A549 (cell line): ENCODE measurements around the gene AUTS2. TPM values are rescaled to one million over a fixed set of nuclear protein-coding genes. Genes with fewer than 3 reads are reported as not detected.

Source experiments
- ATAC-seq, 2 experiments: fragments of 200-7000 bp in 1 of 2; fragments of >200 bp in 1 of 2; cut with Nextera tagmentation in 1 of 2; cut with Tn5 transposase in 1 of 2; 3 replicates each; pipeline versions ENCODE4 v1.8.0 to v1.9.1; 2018 to 2020; ENCODE audit warnings: mild to moderate bottlenecking in 1 of 2, moderate library complexity in 1 of 2
- CTCF ChIA-PET: fragments of 300-600 bp; sonication (Branson Sonifier 250); formaldehyde crosslinking; extraction: SDS; loops from one replicate; lab custom pipeline; 2021; ENCODE audit warnings: antibody characterized with exemption, inconsistent platforms; lab: Yijun Ruan, JAX
- POLR2A ChIA-PET: fragments of 350-600 bp; formaldehyde crosslinking; extraction: SDS; loops from one replicate; lab custom pipeline; 2021; ENCODE audit warnings: antibody characterized with exemption, inconsistent platforms; lab: Yijun Ruan, JAX
- DNase-seq, 2 experiments: peaks; one replicate each; pipeline versions ENCODE4 v3.0.0 to v3.0.0-alpha.2; 2011 to 2016; ENCODE audit warnings: low read depth in 1 of 2, low spot score in 1 of 2
- FAIRE-seq: peaks from 2 replicates; lab custom pipeline; 2011; peaks lifted over from hg19 to GRCh38; lab: Jason Lieb, UNC
- H3K27ac ChIP-seq, 2 experiments: fragments of >200 bp; sonication (Bioruptor Twin); formaldehyde crosslinking; 3 replicates each; pipeline ENCODE4 v1.5.1; 2016 to 2017
- H3K4me1 ChIP-seq: fragments of >200 bp; sonication (Bioruptor Twin); formaldehyde crosslinking; 3 replicates; pipeline ENCODE4 v1.6.1; 2016
- H3K4me2 ChIP-seq: fragments of >200 bp; sonication (Bioruptor Twin); formaldehyde crosslinking; 3 replicates; pipeline ENCODE4 v1.6.1; 2016
- H3K4me3 ChIP-seq: fragments of >200 bp; sonication (Bioruptor Twin); formaldehyde crosslinking; 3 replicates; pipeline ENCODE4 v1.5.1; 2016
- H3K9me3 ChIP-seq: fragments of >200 bp; sonication (Bioruptor Twin); formaldehyde crosslinking; 3 replicates; pipeline ENCODE4 v1.6.1; 2016
- BHLHE40 ChIP-seq: IDR thresholded peaks from 2 replicates; pipeline ENCODE4 v1.6.1; 2012; ENCODE audit warnings: low read depth, low read length, inconsistent platforms
- CBX2 ChIP-seq: fragments of 200-600 bp; sonication (generic); IDR thresholded peaks from 2 replicates; pipeline ENCODE4 v1.6.1; 2016; ENCODE audit warnings: low read depth, mild to moderate bottlenecking, borderline replicate concordance
- CEBPB ChIP-seq, 2 experiments: fragments of >200 bp in 1 of 2; sonication (Bioruptor Twin) in 1 of 2; formaldehyde crosslinking in 1 of 2; IDR thresholded peaks; 2 replicates each; pipeline ENCODE4 v1.6.1; 2012 to 2016
- CHD2 ChIP-seq: fragments of 150-350 bp; IDR thresholded peaks from 2 replicates; pipeline ENCODE4 v1.6.1; 2014; ENCODE audit warnings: low read length; ENCODE audit not compliant: partially characterized antibody
- CTCF ChIP-seq: fragments of >200 bp; sonication (Bioruptor Twin); formaldehyde crosslinking; IDR thresholded peaks from 3 replicates; pipeline ENCODE4 v1.5.1; 2016
- E2F6 ChIP-seq: IDR thresholded peaks from 2 replicates; pipeline ENCODE4 v1.6.1; 2012; ENCODE audit warnings: low read depth, borderline replicate concordance
- EHF ChIP-seq: fragments of 250-450 bp; sonication (Bioruptor Pico); IDR thresholded peaks from 2 replicates; pipeline ENCODE4 v1.5.0; 2020; ENCODE audit warnings: mild to moderate bottlenecking
- EHMT2 ChIP-seq: fragments of 200-600 bp; sonication (generic); IDR thresholded peaks from 2 replicates; pipeline ENCODE4 v1.6.1; 2016; ENCODE audit warnings: antibody characterized with exemption, low read depth, mild to moderate bottlenecking, moderate library complexity
- ELK1 ChIP-seq: fragments of 150-350 bp; IDR thresholded peaks from 2 replicates; pipeline ENCODE4 v1.6.1; 2014; ENCODE audit warnings: low read depth, mild to moderate bottlenecking, low read length
- ESRRA ChIP-seq: fragments of 150-350 bp; IDR thresholded peaks from 2 replicates; pipeline ENCODE4 v1.6.1; 2014; ENCODE audit warnings: mild to moderate bottlenecking, low read length, borderline replicate concordance
- FOSB ChIP-seq: fragments of 250-450 bp; sonication (Bioruptor Pico); IDR thresholded peaks from 2 replicates; pipeline ENCODE4 v1.5.0; 2020; ENCODE audit warnings: mild to moderate bottlenecking, moderate library complexity
- FOSL2 ChIP-seq, 2 experiments: fragments of 450-650 bp in 1 of 2; fragments of >200 bp in 1 of 2; sonication (Bioruptor Twin) in 1 of 2; formaldehyde crosslinking; IDR thresholded peaks; 2 replicates each; pipeline versions ENCODE4 v1.5.0 to v1.6.1; 2016 to 2020; ENCODE audit warnings: mild to moderate bottlenecking in 1 of 2, moderate library complexity in 1 of 2
- HMGXB4 ChIP-seq: fragments of 250-450 bp; sonication (Bioruptor Pico); IDR thresholded peaks from 2 replicates; pipeline ENCODE4 v1.5.0; 2021; ENCODE audit warnings: mild to moderate bottlenecking, moderate library complexity, borderline replicate concordance
- HOXB13 ChIP-seq: fragments of 250-450 bp; sonication (Bioruptor Pico); IDR thresholded peaks from 2 replicates; pipeline ENCODE4 v1.5.0; 2020; ENCODE audit warnings: low read depth, mild to moderate bottlenecking, moderate library complexity
- JUN ChIP-seq, 2 experiments: fragments of >200 bp; sonication (Bioruptor Twin); formaldehyde crosslinking; IDR thresholded peaks; 2 replicates in 1 of 2; 3 replicates in 1 of 2; pipeline ENCODE4 v1.6.1; 2016 to 2017
- JUNB ChIP-seq: fragments of >200 bp; sonication (Bioruptor Twin); formaldehyde crosslinking; IDR thresholded peaks from 2 replicates; pipeline ENCODE4 v1.6.1; 2016
- KDM5A ChIP-seq: fragments of 200-600 bp; sonication (generic); IDR thresholded peaks from 2 replicates; pipeline ENCODE4 v1.6.1; 2016; ENCODE audit warnings: antibody characterized with exemption, mild to moderate bottlenecking
- PHF8 ChIP-seq: fragments of 200-600 bp; sonication (generic); IDR thresholded peaks from 2 replicates; pipeline ENCODE4 v1.6.1; 2016; ENCODE audit warnings: low read depth, mild to moderate bottlenecking, antibody characterized with exemption, moderate library complexity, borderline replicate concordance
- RARB ChIP-seq: fragments of 250-450 bp; sonication (Bioruptor Pico); IDR thresholded peaks from 2 replicates; pipeline ENCODE4 v1.8.0; 2021; ENCODE audit warnings: mild to moderate bottlenecking, moderate library complexity
- REST ChIP-seq: fragments of 200-600 bp; sonication (generic); IDR thresholded peaks from 2 replicates; pipeline ENCODE4 v1.6.1; 2016; ENCODE audit warnings: antibody characterized with exemption, mild to moderate bottlenecking, moderate library complexity
- SREBF2 ChIP-seq: fragments of 450-650 bp; IDR thresholded peaks from 2 replicates; pipeline ENCODE4 v1.6.1; 2014; ENCODE audit warnings: mild to moderate bottlenecking, moderate library complexity
- TFCP2L1 ChIP-seq: fragments of 250-450 bp; sonication (Bioruptor Pico); IDR thresholded peaks from 2 replicates; pipeline ENCODE4 v1.5.0; 2021; ENCODE audit warnings: mild to moderate bottlenecking
- ZFP36 ChIP-seq: fragments of 450-650 bp; IDR thresholded peaks from 2 replicates; pipeline ENCODE4 v1.6.1; 2014; ENCODE audit warnings: borderline replicate concordance; ENCODE audit not compliant: partially characterized antibody
- ZSCAN20 ChIP-seq: fragments of 250-450 bp; sonication (Bioruptor Pico); IDR thresholded peaks from 2 replicates; pipeline ENCODE4 v1.8.0; 2022; ENCODE audit warnings: mild to moderate bottlenecking, moderate library complexity
- WGBS: methylation state at CpG from one replicate; pipeline ENCODE4 v1.1.6; 2017; ENCODE audit errors: missing lambda C conversion rate; 5-methylcytosine and 5-hydroxymethylcytosine counted together
- polyA plus RNA-seq, 4 experiments: library from polyadenylated mRNA; depleted of rRNA in 3 of 4; stranded (reverse); fragments of >200 nt; fragmentation: RNase III in 1 of 4; extraction: RNeasy Plus Mini Kit Qiagen cat#74134 plus additional on column Dnase treatment in 1 of 4; gene quantifications; 2 replicates in 3 of 4; 3 replicates in 1 of 4; pipeline ENCODE4 v1.2.3, GENCODE V29; 2011 to 2017

Gene AUTS2
- polyA plus RNA-seq, 2 of the 4 experiments (the other 2 are of a cell fraction): 1.6 to 3.6 TPM

- Histone ChIP-seq H3K4me3 (no peak overlapping the region), H3K27ac (peak overlapping the region in 1 of 2 experiments; percentile 82; a peak in 1 of 6 replicates), H3K9me3 (no peaks in the 10 kb centered on the region), H3K4me2 (no peak overlapping the region), H3K4me1 (peaks cover 22% of the 10 kb centered on the region)
- no peak for TF ChIP-seq HOXB13 (CRISPR knock-in tag)
- no peak for TF ChIP-seq JUN (IDR thresholded peaks at IDR 0.05)
- TF ChIP-seq SREBF2: no peak
- no peak for TF ChIP-seq EHMT2
- no peak for TF ChIP-seq CHD2
- TF ChIP-seq CBX2: no peak
- no peak for TF ChIP-seq BHLHE40
- no peak for TF ChIP-seq ESRRA
- TF ChIP-seq RARB (CRISPR knock-in tag): no peak
- TF ChIP-seq ZSCAN20 (CRISPR knock-in tag): no peak
- no peak for TF ChIP-seq EHF
- CTCF ChIA-PET: no interaction called here
- POLR2A ChIA-PET: no interaction called here
- DNase-seq (no peak), ATAC-seq (no peak), FAIRE-seq (no peak)
- WGBS: 37% methylated on average over 4 of the region's 4 CpGs
Observed at GRCh38 chr7:70570029-70570428, 971.8 kb downstream of the AUTS2 start.

GRCh38 chr7:70570961-70571360, 972.7 kb downstream of the AUTS2 start:
- FAIRE-seq (no peak), ATAC-seq (no peak), DNase-seq (no peak)
- peaks cover 27% of the 10 kb centered on the region for H3K4me1 ChIP-seq
- no peak for TF ChIP-seq BHLHE40
- H3K27ac ChIP-seq: peak overlapping the region in 1 of 2 experiments; percentile 82; a peak in 3 of 6 replicates
- POLR2A ChIA-PET: no interaction called here
- H3K4me3 ChIP-seq: no peak overlapping the region
- H3K4me2 ChIP-seq: peak overlapping the region; percentile 68
- CTCF ChIA-PET: interaction anchor here (0.6 to 1.4 kb wide), 2 partner anchors 8 to 25 kb away, joined by 3 read pairs; no protein-coding TSS in a partner anchor
- WGBS: 11% methylated on average over 3 of the region's 3 CpGs
- no peaks in the 10 kb centered on the region for H3K9me3 ChIP-seq

GRCh38 chr7:70571403-70571934, 973.2 kb downstream of the AUTS2 start:
- H3K4me3 ChIP-seq: no peak overlapping the region
- TF ChIP-seq KDM5A: no peak
- no peak for TF ChIP-seq E2F6
- TF ChIP-seq FOSB (CRISPR knock-in tag): no peak
- no peak for TF ChIP-seq PHF8
- no peak for TF ChIP-seq HMGXB4
- no peak for TF ChIP-seq CEBPB (IDR thresholded peaks at IDR 0.05)
- peak; percentile 50; the same call in 1 of the 2 replicates for TF ChIP-seq FOSL2 (IDR thresholded peaks at IDR 0.05)
- peak; percentile 81 for TF ChIP-seq FOSL2 (CRISPR knock-in tag; IDR thresholded peaks at IDR 0.05)
- TF ChIP-seq JUNB: 0 out of 2 replicates have a peak, but pooled peaks have one; percentile 16
- no peak for TF ChIP-seq ELK1
- TF ChIP-seq REST: no peak
- TF ChIP-seq TFCP2L1 (CRISPR knock-in tag): no peak
- TF ChIP-seq ZFP36: no peak
- TF ChIP-seq CTCF: no peak
- no peak for TF ChIP-seq ESRRA

More at GRCh38 chr7:70571403-70571934, 973.2 kb downstream of the AUTS2 start:
- Histone ChIP-seq H3K9me3 (no peaks in the 10 kb centered on the region), H3K27ac (peak overlapping the region; percentile 70 to 82), H3K4me1 (peaks cover 27% of the 10 kb centered on the region), H3K4me2 (peak overlapping the region; percentile 68)
- FAIRE-seq: peak; percentile 70
- peak; percentile 87 for ATAC-seq
- CTCF ChIA-PET: interaction anchor here (0.6 to 1.4 kb wide), 2 partner anchors 9 to 39 kb away, joined by 3 to 4 read pairs; no protein-coding TSS in a partner anchor
- POLR2A ChIA-PET: no interaction called here
- peak; percentile 36 to 55 for DNase-seq
- WGBS: 23% methylated on average over 5 of the region's 5 CpGs
